CD4-positive, alpha-beta T cell treated with Interferon alpha-2 for 1 hour (primary cell): ENCODE data around the gene JMJD1C.
"Not testable (repeated sequence)": the region's sequence is repeated elsewhere in the genome, so short reads cannot be mapped to it uniquely, and the experiment has no call there.

Experiments
- DNase-seq, 2 donors: peaks; one replicate each; pipeline ENCODE4 v3.0.0-alpha.2; 2020 to 2022

The JMJD1C gene

DNA sequence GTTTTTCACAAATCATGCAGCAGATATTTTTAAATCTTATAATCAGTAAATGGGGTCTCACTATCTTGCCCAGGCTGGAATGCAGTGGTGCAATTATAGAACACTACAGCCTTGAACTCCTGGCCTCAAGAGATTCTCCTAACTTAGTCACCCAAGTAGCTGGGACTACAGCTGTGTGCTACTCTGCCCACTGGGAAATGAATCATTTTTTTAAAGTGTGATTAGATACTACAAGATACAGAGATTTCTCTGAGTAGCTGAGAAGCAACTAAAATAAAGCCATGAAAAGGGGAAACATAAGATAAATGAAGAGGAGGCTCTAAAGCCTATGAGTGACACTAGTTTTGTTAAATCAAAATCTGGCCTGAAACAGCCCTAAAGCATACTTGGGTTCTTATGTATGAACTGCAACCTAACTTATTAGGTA lies 119.7 kb downstream of the JMJD1C start:
- DNase-seq: no peak

DNA sequence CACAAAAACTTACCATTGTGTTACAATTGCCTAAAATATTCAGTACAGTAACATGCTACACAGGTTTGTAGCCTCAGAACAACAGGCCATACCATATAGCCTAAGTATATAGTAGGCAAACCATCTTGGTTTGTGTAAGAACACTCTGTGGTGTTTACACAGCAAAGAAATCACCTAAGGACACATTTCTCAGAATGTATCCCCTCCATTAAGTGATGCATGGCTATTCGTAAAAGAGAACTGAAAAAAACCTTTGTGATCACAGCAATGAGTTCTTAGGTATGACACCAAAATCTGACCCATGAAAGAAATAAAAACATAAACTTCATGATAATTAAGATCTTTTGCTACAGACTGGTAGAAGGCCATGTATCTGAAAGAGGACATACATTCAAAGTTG lies 121.5 kb downstream of the JMJD1C start:
- no peak for DNase-seq

DNA sequence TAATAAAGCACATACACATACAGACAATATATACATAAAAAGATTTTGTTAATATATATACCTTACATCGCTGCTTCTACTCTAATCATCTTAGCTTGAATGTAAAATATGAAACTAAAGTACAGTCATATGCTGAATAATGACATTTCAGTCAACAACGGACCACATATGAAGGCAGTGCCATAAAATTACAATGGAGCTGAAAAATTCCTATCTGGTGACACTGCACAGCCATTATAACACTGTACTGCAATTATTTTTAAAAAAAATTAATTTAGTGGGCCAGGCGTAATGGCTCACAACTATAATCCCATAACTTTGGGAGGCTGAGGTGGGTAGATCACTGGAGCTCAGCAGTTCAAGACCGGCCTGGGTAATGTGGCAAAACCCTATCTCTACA lies 122.3 kb downstream of the JMJD1C start:
- DNase-seq: no peak

DNA sequence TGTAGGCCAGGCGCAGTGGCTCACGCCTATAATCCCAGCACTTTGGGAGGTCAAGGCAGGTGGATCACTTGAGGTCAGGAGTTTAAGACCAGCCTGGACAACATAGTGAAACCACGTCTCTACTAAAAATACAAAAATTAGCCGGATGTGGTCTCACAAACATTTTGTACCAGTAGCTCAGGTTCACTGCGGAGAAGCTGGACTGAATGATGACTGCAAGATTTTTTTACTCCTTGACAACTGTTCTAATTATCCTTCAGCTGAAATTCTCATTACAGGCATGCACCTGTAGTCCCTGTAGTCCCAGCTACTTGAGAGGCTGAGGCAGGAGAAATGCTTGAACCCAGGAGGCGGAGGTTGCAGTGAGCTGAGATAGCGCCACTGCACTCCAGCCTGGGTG lies 126.1 kb downstream of the JMJD1C start:
- DNase-seq: not testable (repeated sequence)

- DNase-seq: no peak
These were observed 128.1 kb downstream of the JMJD1C start for GRCh38 chr10:63337455-63338251.

- DNase-seq: no peak
These were observed 134.2 kb downstream of the JMJD1C start for GRCh38 chr10:63331586-63331985.

DNA sequence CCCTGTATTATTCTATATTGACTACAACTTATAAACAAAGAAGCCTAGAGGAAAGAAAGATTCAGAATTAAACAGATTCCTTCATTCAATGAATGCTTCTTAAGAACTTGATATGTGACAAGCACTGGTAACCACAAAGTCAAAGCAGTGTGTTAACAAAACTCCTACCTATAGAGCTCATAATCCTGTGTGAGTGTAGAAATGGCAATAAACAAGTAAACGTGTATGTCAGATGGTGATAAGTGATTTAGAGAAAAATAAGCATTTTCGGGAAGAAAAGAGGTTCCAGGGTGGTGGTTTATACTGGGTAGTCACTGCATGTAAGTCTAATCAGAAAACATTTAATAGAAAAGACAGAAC lies 141.3 kb downstream of the JMJD1C start:
- no peak for DNase-seq

DNA sequence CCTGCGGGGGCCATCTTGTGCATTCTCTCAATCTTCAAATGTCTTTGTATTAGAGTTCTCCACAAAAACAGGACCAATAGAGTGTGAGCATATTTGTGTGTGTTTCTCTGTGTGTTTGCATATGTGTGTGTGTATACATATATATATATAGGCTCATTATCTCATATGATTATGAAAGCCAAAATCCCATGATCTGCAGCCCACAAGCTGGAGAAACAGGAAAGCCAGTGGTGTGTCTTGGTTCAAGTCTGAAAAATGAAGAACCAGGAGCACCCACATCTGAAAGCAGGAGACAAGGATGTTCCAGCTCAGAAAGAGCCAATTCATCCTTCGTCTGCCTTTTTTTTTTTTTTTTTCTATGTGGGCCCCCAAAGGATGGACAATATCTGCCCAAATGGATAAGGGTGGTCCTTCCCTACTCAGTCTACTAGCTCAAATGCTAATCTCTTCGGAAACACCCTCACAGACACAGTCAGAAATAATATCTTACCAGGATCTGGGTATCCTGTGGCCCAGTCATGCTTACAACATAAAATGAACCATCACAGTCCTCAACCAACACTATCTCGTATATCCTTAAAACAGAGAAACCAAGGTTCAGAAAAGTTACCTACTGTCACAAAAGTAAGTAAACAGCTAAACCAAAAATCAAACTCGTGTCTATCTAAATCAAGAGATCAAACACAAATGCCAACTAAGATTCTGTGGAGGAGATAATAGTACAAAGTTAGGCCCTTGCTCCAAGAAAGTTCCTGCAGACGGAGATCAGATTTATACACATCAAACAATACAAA lies 141.9 kb downstream of the JMJD1C start:
- no peak for DNase-seq

DNA sequence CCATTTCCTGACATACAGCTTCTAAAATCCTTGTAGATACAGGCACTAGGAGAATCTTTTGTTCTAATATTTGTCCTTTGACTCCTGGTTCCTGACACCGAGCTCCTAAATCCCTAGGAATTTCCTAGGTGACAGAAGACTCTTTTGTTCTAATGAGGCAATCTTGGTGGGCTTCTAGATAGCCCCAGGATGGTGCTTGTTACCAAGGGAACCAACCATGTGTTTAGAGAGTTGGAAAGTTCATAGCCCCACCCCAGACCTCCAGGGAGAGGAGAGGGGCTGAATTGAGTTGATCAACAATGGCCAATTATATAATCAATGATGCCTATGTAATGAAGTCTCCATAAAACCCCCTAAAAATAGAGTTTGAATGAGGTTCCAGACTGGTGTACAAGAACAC lies 145.1 kb downstream of the JMJD1C start:
- DNase-seq: no peak

DNA sequence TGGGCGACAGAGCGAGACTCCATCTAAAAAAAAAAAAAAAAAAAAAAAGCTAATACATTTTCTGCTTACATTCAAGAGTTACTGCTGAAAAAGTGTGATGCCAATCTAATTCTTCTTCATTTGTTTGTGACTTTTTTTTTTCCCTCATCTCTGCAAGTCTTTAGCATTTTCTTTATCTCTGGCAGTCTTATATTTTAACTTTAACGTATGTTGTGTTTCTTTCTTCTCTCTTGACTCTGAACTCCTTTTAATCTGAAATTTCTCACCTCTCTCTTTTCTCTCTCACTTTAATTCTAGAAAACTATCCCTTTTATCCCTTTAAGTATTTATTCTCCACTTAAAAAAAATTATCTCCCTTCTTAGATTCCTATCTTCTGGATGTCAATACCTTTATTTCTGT lies 146.5 kb downstream of the JMJD1C start:
- DNase-seq: no peak

GRCh38 chr10:63318491-63318890 lies 147.3 kb downstream of the JMJD1C start:
- no peak for DNase-seq

- DNase-seq: no peak
These were observed 151.8 kb downstream of the JMJD1C start for GRCh38 chr10:63314020-63314419.

DNA sequence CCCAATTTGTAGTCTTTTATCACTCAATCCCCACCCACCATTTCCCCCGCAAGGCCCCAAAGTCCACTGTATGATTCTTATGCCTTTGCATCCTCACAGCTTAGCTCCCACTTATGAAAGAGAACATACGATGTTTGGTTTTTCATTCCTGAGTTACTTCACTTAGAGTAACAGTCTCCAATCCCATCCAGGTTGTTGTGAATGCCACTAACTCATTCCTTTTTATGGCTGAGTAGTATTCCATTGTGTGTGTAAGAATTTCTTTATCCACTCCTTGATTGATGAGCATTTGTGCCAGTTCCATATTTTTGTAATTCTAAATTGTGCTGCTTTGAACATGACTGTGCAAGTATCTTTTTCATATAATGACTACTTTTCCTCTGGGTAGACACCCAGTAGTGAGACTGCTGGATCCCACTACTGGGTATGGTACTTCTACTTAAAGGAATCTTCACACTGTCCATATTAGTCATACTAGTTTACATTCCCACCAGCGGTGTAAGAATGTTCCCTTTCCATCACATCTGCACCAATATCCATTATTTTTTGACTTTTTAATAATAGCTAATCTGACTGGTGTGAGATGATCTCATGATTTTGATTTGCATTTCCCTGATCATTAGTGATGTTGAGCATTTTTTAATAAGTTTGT lies 152.6 kb downstream of the JMJD1C start:
- DNase-seq: no peak

DNA sequence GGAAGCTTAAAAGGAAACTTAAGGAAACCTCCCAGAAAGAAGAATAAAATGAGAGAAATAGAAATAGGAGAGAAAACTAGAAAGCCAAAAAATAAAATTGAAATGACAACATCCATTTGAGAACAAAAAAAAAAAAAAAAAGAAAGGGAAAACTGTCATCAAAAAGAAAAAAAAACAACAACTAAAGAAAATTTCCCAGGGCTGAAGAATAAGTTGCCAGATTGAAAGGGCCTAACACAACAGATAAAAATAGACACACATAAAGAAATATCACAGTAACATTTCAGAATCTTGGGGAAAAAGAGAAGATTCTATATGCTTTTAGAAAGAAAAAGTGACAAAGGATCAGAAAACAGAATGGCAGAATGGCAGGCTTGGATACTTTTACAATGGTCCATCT lies 157.1 kb downstream of the JMJD1C start:
- no peak for DNase-seq

DNA sequence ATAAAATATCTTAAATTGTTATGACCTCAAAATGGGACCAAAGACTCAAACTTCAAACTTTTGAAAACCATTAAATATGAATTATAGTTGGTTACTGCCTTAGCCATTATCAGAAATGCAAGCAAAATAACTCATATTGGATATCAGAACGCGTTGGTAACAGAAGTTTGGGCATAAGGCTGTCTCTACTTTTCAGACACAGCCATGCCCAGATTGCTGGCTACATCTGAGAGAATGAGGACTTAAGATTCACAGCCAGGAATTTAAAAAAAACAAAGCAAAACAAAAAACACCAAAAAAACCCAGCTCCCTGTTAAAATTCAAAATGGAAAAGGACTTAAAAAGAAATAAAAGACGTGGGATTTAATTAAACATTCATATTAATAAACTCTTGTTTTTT lies 161.6 kb downstream of the JMJD1C start:
- DNase-seq: no peak

DNA sequence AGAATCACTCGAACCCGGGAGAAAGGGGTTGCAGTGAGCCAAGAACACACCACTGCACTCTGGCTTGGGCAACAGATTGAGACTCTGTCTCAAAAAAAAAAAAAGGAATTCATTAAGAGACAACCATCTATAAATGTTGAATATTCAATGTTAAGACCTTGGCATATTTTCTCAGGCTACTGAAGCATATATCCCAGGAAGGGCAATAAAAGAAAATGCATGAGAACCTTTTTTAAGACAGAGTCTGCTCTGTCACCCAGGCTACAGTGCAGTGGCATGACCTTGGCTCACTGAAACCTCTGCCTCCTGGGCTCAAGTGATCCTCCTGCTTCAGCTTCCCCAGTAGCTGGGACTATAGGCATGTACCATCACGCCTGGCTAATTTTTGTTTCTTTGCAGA lies 165.0 kb downstream of the JMJD1C start:
- no peak for DNase-seq

GRCh38 chr10:63297941-63298340 lies 167.8 kb downstream of the JMJD1C start:
- no peak for DNase-seq

DNA sequence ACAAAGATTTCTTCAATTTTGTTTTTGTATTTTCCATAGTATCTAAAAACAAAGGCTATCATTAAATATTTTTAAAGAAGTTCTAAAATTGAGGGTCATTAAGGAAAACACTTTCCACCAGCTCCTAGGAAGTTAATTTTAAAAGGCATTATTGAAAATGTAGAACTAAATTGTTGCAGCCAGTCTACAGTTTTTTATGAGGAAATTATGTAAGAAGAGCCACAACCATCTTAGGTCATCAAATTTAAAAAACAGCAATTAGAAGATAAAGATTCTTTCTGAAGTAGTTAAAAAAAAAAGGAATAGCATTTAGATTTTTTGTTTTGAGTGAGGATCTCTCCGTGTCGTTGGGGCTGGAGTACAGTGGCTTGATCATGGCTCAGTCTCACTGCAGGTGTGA lies 171.0 kb downstream of the JMJD1C start:
- DNase-seq: no peak

DNA sequence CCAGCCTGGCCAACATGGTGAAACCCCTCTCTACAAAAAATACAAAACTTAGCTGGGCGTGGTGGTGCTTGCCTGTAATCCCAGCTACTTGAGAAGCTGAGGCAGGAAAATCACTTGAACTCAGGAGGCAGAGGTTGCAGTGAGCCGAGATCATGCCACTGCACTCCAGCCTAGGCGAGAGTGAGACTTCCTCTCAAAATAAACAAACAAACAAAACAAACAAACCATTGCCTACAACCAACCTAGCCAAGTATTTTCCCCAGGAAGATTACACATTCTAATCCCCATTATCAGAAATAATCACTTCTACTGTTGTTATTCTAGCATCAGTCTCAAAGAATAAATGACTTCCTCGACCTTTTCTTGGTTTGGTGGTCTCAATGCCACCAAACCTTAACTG lies 172.9 kb downstream of the JMJD1C start:
- not testable (repeated sequence) for DNase-seq

DNA sequence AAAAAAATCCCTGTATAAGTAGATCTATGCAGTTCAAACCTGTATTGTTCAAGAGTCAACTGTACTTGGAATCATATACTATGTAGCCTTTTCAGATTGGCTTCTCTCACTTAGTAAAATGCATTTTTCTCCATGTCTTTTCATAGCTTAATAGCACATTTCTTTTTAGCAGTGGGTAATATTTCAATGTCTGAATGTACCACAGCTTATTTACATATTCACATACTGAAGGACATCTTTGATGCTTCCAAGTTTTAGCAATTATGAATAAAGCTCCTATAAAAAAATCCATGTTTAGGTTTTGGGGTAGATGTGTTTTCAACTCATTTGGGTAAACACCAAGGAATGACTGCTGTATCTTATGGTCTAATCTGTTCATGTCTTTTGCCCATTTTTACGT lies 177.6 kb downstream of the JMJD1C start:
- DNase-seq: no peak

DNA sequence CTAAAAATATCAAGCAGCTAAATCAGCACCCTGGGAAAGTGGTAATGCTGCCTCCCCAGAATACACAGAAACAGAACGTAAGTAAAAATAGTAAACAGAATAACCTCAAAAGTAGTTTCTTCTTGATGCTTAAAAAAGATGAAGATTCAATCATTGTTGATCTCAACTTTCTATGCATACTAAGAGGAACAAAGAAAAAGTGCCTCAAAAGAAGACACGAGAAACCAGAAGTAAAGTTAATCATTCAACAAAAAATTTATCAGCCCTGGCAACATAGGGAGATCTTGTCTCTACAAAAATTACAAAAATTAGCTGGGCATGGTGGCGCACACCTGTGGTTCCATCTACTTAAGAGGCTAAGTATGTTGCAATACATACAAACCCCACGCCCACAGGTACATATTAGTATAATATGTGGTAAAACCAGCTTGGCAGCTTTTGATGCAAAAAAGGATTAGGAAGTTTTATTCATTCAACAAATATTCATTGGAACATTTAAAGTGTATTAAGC lies 179.0 kb downstream of the JMJD1C start:
- no peak for DNase-seq

GRCh38 chr10:63286340-63286739 lies 179.4 kb downstream of the JMJD1C start:
- DNase-seq: no peak

DNA sequence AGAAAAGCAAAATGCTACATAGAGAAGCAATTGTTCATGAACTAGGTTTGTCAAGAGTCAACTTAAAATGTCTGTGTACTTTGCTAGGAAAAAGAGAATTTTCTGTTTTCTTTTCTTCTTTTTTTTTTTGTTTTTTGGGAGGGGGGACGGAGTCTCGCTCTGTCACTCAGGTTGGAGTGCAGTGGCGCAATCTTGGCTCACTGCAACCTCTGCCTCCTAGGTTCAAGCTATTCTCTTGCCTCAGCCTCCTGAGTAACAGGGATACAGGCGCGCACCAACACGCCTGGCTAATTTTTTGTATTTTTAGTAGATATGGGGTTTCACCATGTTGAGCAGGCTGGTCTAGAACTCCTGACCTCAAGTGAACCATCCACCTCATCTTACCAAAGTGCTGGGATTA lies 181.9 kb downstream of the JMJD1C start:
- not testable (repeated sequence) for DNase-seq

DNA sequence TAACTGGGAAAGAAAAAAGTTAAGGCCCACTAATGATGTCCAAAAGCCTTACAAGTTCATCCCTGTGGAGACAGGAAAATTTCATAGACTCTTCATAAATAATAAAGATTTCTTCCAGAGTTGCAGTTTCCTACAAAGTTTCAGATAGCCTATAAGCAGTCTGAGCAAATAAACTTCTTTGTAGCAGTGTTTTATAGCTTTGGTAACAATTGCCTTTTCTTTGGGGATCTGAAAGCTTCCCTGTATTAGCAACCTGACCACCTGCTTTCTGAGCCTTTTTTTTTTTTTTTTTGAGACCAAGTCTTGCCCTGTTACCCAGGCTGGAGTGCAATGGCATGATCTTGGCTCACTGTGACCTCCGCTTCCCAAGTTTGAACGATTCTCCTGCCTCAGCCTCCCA lies 182.7 kb downstream of the JMJD1C start:
- no peak for DNase-seq
